Stimulated activated CD4-positive, alpha-beta T cell treated with anti-CD3 and anti-CD28 coated beads, Interleukin-12 subunit alpha, Interleukin-12 subunit beta, amount 100 ng/mL, for 24 hours (primary cell): Measurements from ENCODE around the gene FGFRL1.
"Not testable (repeated sequence)": the region's sequence is repeated elsewhere in the genome, so short reads cannot be mapped to it uniquely, and the experiment has no call there.

Experiments
- DNase-seq, 2 experiments: peaks; one replicate each; pipeline ENCODE4 v3.0.0-alpha.2; 2020; ENCODE audit warnings: low read depth in 2 of 2

Gene FGFRL1

GRCh38 chr4:992297-993110, 18.9 kb upstream of the FGFRL1 start:
- no peak for DNase-seq

GRCh38 chr4:993111-994029, 18.1 kb upstream of the FGFRL1 start, which contains the start of gene SLC26A1:
TSS of gene SLC26A1 (minus strand) at chr4:993404. CDS start at chr4:991703, 1,701 bp downstream.
- DNase-seq: no peak

GRCh38 chr4:995311-996026, 16.0 kb upstream of the FGFRL1 start:
- DNase-seq: no peak

GRCh38 chr4:996030-996996, 15.1 kb upstream of the FGFRL1 start:
- no peak for DNase-seq

GRCh38 chr4:996997-997374, 14.4 kb upstream of the FGFRL1 start:
- no peak for DNase-seq

GRCh38 chr4:997375-998071, 13.9 kb upstream of the FGFRL1 start:
- DNase-seq: no peak

GRCh38 chr4:998096-998691, 13.2 kb upstream of the FGFRL1 start:
- no peak for DNase-seq

- not testable (repeated sequence) for DNase-seq
Observed at GRCh38 chr4:999240-999863, 12.1 kb upstream of the FGFRL1 start.

GRCh38 chr4:999882-1000425, 11.5 kb upstream of the FGFRL1 start:
- DNase-seq: no peak

- no peak for DNase-seq
Observed at GRCh38 chr4:1000686-1001260, 10.7 kb upstream of the FGFRL1 start.

- DNase-seq: no peak
Observed at GRCh38 chr4:1001561-1002130, 9.8 kb upstream of the FGFRL1 start.

GRCh38 chr4:1002131-1002630, 9.2 kb upstream of the FGFRL1 start:
- no peak for DNase-seq

- DNase-seq: no peak
Observed at GRCh38 chr4:1002631-1003251, 8.7 kb upstream of the FGFRL1 start.

GRCh38 chr4:1003271-1004070, 8.0 kb upstream of the FGFRL1 start:
- no peak for DNase-seq

- no peak for DNase-seq
Observed at GRCh38 chr4:1004071-1004418, 7.4 kb upstream of the FGFRL1 start.

GRCh38 chr4:1004557-1005485, 6.6 kb upstream of the FGFRL1 start:
- DNase-seq: no peak
